ENCODE results near the gene IL12RB1. TPM values are rescaled to one million over a fixed set of nuclear protein-coding genes. Genes with fewer than 3 reads are reported as not detected.
"Not testable (repeated sequence)": the region's sequence is repeated elsewhere in the genome, so short reads cannot be mapped to it uniquely, and the experiment has no call there.

IL12RB1 gene
- total RNA-seq, 4 donors from 2014 or later: 0.30 to 0.87 TPM; not detected in 2

- no peak overlapping the region for H3K4me3 ChIP-seq
- TF ChIP-seq POLR2A (IDR thresholded peaks at IDR 0.05) (no peak), CTCF (IDR thresholded peaks at IDR 0.05) (no peak), POLR2AphosphoS5 (IDR thresholded peaks at IDR 0.05) (no peak), EP300 (IDR thresholded peaks at IDR 0.05) (no peak)
- no peak for DNase-seq (ENCODE audit: low spot score in 2 of 2)
- no peak overlapping the region for H3K27ac ChIP-seq
- no peaks in the 10 kb centered on the region for H3K36me3 ChIP-seq
- H3K9me3 ChIP-seq: no peaks in the 10 kb centered on the region
- H3K4me1 ChIP-seq: peaks cover 7% of the 10 kb centered on the region
- 77% methylated on average over 5 of the region's 5 CpGs for WGBS
- H3K27me3 ChIP-seq: no peaks in the 10 kb centered on the region
Measured at GRCh38 chr19:18089726-18090125, 3.0 kb upstream of the IL12RB1 start.

- not testable (repeated sequence) for H3K27ac ChIP-seq; H3K36me3 ChIP-seq; DNase-seq (ENCODE audit: low spot score in 2 of 2); H3K27me3 ChIP-seq; H3K4me3 ChIP-seq; H3K4me1 ChIP-seq; H3K9me3 ChIP-seq
- WGBS: 66% methylated on average over 11 of the region's 11 CpGs
Measured at GRCh38 chr19:18089096-18089541, 2.4 kb upstream of the IL12RB1 start.

GRCh38 chr19:18085702-18086457 is 854 bp downstream of the IL12RB1 start:
- 84% methylated on average over 8 of the region's 8 CpGs for WGBS
- DNase-seq (ENCODE audit: low spot score in 2 of 2): no peak
- Histone ChIP-seq H3K4me1 (peaks cover 8% of the 10 kb centered on the region), H3K9me3 (no peaks in the 10 kb centered on the region), H3K36me3 (no peaks in the 10 kb centered on the region), H3K27ac (no peak overlapping the region), H3K27me3 (peaks cover 5% of the 10 kb centered on the region), H3K4me3 (no peak overlapping the region)
- TF ChIP-seq POLR2AphosphoS5 (IDR thresholded peaks at IDR 0.05) (no peak), CTCF (IDR thresholded peaks at IDR 0.05) (no peak), EP300 (IDR thresholded peaks at IDR 0.05) (no peak), POLR2A (IDR thresholded peaks at IDR 0.05) (no peak)

GRCh38 chr19:18083929-18084684 is 2.6 kb downstream of the IL12RB1 start:
- H3K4me3 ChIP-seq: no peak overlapping the region
- peaks cover 5% of the 10 kb centered on the region for H3K27me3 ChIP-seq
- peaks cover 2% of the 10 kb centered on the region for H3K4me1 ChIP-seq
- no peaks in the 10 kb centered on the region for H3K9me3 ChIP-seq
- no peak overlapping the region for H3K27ac ChIP-seq
- TF ChIP-seq POLR2A (IDR thresholded peaks at IDR 0.05): no peak
- TF ChIP-seq EP300 (IDR thresholded peaks at IDR 0.05): no peak
- TF ChIP-seq CTCF (IDR thresholded peaks at IDR 0.05): no peak
- no peaks in the 10 kb centered on the region for H3K36me3 ChIP-seq
- WGBS: 80% methylated on average over 8 of the region's 8 CpGs
- DNase-seq (ENCODE audit: low spot score in 2 of 2): no peak

GRCh38 chr19:18074192-18074591 is 12.5 kb downstream of the IL12RB1 start:
- Histone ChIP-seq H3K4me1 (no peaks in the 10 kb centered on the region), H3K36me3 (no peaks in the 10 kb centered on the region), H3K27me3 (peaks cover 4% of the 10 kb centered on the region), H3K4me3 (no peak overlapping the region), H3K9me3 (no peaks in the 10 kb centered on the region), H3K27ac (no peak overlapping the region)
- no peak for DNase-seq (ENCODE audit: low spot score in 2 of 2)
- WGBS: 89% methylated on average over 8 of the region's 9 CpGs
- TF ChIP-seq POLR2AphosphoS5 (IDR thresholded peaks at IDR 0.05) (no peak), CTCF (IDR thresholded peaks at IDR 0.05) (no peak), EP300 (IDR thresholded peaks at IDR 0.05) (no peak), POLR2A (IDR thresholded peaks at IDR 0.05) (no peak)
